Natural killer cell (primary cell): ENCODE measurements around the gene DCAF11. TPM values are rescaled to one million over a fixed set of nuclear protein-coding genes. Genes with fewer than 3 reads are reported as not detected.
A peak's percentile ranks its signal among the peaks of the same experiment; 100 is the strongest.

Experiments
- ATAC-seq, 3 donors: fragments of 150-1000 bp in 2 of 3; fragments of 200-7000 bp in 1 of 3; cut with Tn5 transposase; 1 replicate in 1 of 3; 2 replicates in 2 of 3; pipeline ENCODE4 v1.10.0; 2021; ENCODE audit warnings: mild to moderate bottlenecking in 2 of 3, moderate library complexity in 2 of 3
- DNase-seq, 2 donors: peaks; one replicate each; pipeline versions ENCODE4 v3.0.0 to v3.0.0-alpha.2; 2013 to 2021; ENCODE audit warnings: mixed read lengths in 1 of 2
- H3K27ac ChIP-seq: one replicate; pipeline ENCODE4 v1.5.1; 2013; ENCODE audit warnings: mild to moderate bottlenecking, low read length
- H3K27me3 ChIP-seq: one replicate; pipeline ENCODE4 v1.6.1; 2013; ENCODE audit warnings: low read length; ENCODE audit not compliant: control insufficient read depth, insufficient read depth
- H3K36me3 ChIP-seq: one replicate; pipeline ENCODE4 v1.6.1; 2013; ENCODE audit warnings: low read length; ENCODE audit not compliant: control insufficient read depth, insufficient read depth
- H3K4me1 ChIP-seq: one replicate; pipeline ENCODE4 v1.6.1; 2013; ENCODE audit warnings: low read length; ENCODE audit not compliant: control insufficient read depth, insufficient read depth
- H3K4me3 ChIP-seq: one replicate; pipeline ENCODE4 v1.5.1; 2013; ENCODE audit warnings: low read length
- H3K9me3 ChIP-seq: one replicate; pipeline ENCODE4 v1.6.1; 2013; ENCODE audit warnings: low read length; ENCODE audit not compliant: control insufficient read depth, insufficient read depth
- H3K27ac Mint-ChIP-seq, 2 donors: one replicate each; pipeline ENCODE4 v1.8.0; 2022; ENCODE audit warnings: mild to moderate bottlenecking in 2 of 2, mixed read lengths in 2 of 2, moderate library complexity in 1 of 2
- H3K27me3 Mint-ChIP-seq, 2 donors: one replicate each; pipeline ENCODE4 v1.8.0; 2022; ENCODE audit warnings: low read depth in 2 of 2, mixed read lengths in 2 of 2
- H3K36me3 Mint-ChIP-seq: one replicate; pipeline ENCODE4 v1.8.0; 2022; ENCODE audit warnings: mixed read lengths
- H3K4me1 Mint-ChIP-seq, 2 donors: one replicate each; pipeline ENCODE4 v1.8.0; 2022; ENCODE audit warnings: mixed read lengths in 2 of 2
- H3K4me3 Mint-ChIP-seq: one replicate; pipeline ENCODE4 v1.8.0; 2022; ENCODE audit warnings: mild to moderate bottlenecking, moderate library complexity, mixed read lengths
- H3K9me3 Mint-ChIP-seq, 2 donors: one replicate each; pipeline ENCODE4 v1.8.0; 2022; ENCODE audit warnings: mixed read lengths in 2 of 2
- CTCF ChIP-seq: fragments of 200-600 bp; IDR thresholded peaks from one replicate; pipeline ENCODE4 v1.8.0; 2022; ENCODE audit warnings: antibody characterized with exemption
- WGBS: methylation state at CpG from one replicate; pipeline ENCODE4 v1.1.7; 2013; ENCODE audit warnings: missing lambda C conversion rate; ENCODE audit not compliant: insufficient coverage; 5-methylcytosine and 5-hydroxymethylcytosine counted together
- intact Hi-C: fragments of 100-400 bp; cut with micrococcal nuclease; formaldehyde crosslinking; loops from one replicate; pipeline ENCODE4 v1.14.2; 2022
- total RNA-seq, 4 donors: library from RNA; stranded (reverse); fragments of 120-200 nt in 1 of 4; gene quantifications; one replicate each; pipeline versions ENCODE4 v1.2.3 to v1.2.4, GENCODE V29; 2013 to 2022

Gene DCAF11
- total RNA-seq, 3 donors from 2014 or later (not counting 1 experiment from before 2014, with no cell fraction given), result 77.5 to 99.3 (median 96.3) TPM

GRCh38 chr14:24132976-24133375, 18.4 kb downstream of the DCAF11 start:
- Histone ChIP-seq H3K4me3 (no peak overlapping the region), H3K9me3 (no peaks in the 10 kb centered on the region), H3K27ac (no peak overlapping the region), H3K27me3 (no peaks in the 10 kb centered on the region), H3K36me3 (peaks cover 11% of the 10 kb centered on the region), H3K4me1 (peaks cover 30% of the 10 kb centered on the region)
- WGBS, result 100% methylated on average over 1 of the region's 2 CpGs
- intact Hi-C loops, result loop anchor here (10.0 kb wide), 1 partner anchor 1208 kb away; the partner anchor contains the start of gene PRMT5
- Mint-ChIP-seq H3K36me3 (no peaks in the 10 kb centered on the region), H3K27me3 (no peaks in the 10 kb centered on the region), H3K9me3 (no peaks in the 10 kb centered on the region), H3K4me3 (no peak overlapping the region), H3K4me1 (peaks cover 17 to 19% of the 10 kb centered on the region in 2 donors), H3K27ac (no peak overlapping the region)
- no peak for DNase-seq
- no peak for TF ChIP-seq CTCF
- ATAC-seq, result no peak

GRCh38 chr14:24133735-24134134, 19.2 kb downstream of the DCAF11 start:
- H3K9me3 ChIP-seq, result no peaks in the 10 kb centered on the region
- Mint-ChIP-seq H3K4me1 (peaks cover 21 to 24% of the 10 kb centered on the region in 2 donors), H3K9me3 (no peaks in the 10 kb centered on the region), H3K27ac (no peak overlapping the region), H3K4me3 (no peak overlapping the region), H3K36me3 (no peaks in the 10 kb centered on the region), H3K27me3 (no peaks in the 10 kb centered on the region)
- TF ChIP-seq CTCF, result no peak
- no peak overlapping the region for H3K27ac ChIP-seq
- intact Hi-C loops, result loop anchor here (10.0 kb wide), 1 partner anchor 1209 kb away; the partner anchor contains the start of gene PRMT5
- H3K36me3 ChIP-seq, result peaks cover 19% of the 10 kb centered on the region
- no peak for ATAC-seq
- no peak for DNase-seq
- peaks cover 30% of the 10 kb centered on the region for H3K4me1 ChIP-seq
- no CpG with 5 or more reads among the region's 1 CpG for WGBS
- no peaks in the 10 kb centered on the region for H3K27me3 ChIP-seq
- no peak overlapping the region for H3K4me3 ChIP-seq

- peak overlapping the region; percentile 97 for H3K4me3 Mint-ChIP-seq
- H3K27me3 Mint-ChIP-seq, result no peaks in the 10 kb centered on the region
- Histone ChIP-seq H3K4me3 (peak overlapping the region; percentile 82), H3K4me1 (peaks cover 41% of the 10 kb centered on the region), H3K9me3 (no peaks in the 10 kb centered on the region), H3K36me3 (peaks cover 25% of the 10 kb centered on the region), H3K27ac (peak overlapping the region; percentile 78), H3K27me3 (no peaks in the 10 kb centered on the region)
- peak overlapping the region; percentile 91 to 94 for H3K27ac Mint-ChIP-seq
- 20% methylated on average over 9 of the region's 9 CpGs for WGBS
- no peak for TF ChIP-seq CTCF
- H3K9me3 Mint-ChIP-seq, result no peaks in the 10 kb centered on the region
- peaks cover 31 to 34% of the 10 kb centered on the region in 2 donors for H3K4me1 Mint-ChIP-seq
- ATAC-seq, result no peak
- no peak for DNase-seq
- intact Hi-C loops, result loop anchor here (10.0 kb wide), 1 partner anchor 1211 kb away; the partner anchor contains the start of gene PRMT5
- H3K36me3 Mint-ChIP-seq, result no peaks in the 10 kb centered on the region
Observed at GRCh38 chr14:24135584-24135833, 20.9 kb downstream of the DCAF11 start.
